Adrenal gland (tissue), 12 donors: Measurements from ENCODE around the gene RBKS. TPM values are rescaled to one million over a fixed set of nuclear protein-coding genes. Genes with fewer than 3 reads are reported as not detected.
"Not testable (repeated sequence)": the region's sequence is repeated elsewhere in the genome, so short reads cannot be mapped to it uniquely, and the experiment has no call there.

Source experiments
- DNase-seq, 7 donors: peaks; one replicate each; pipeline ENCODE4 v3.0.0-alpha.2; 2019 to 2020
- H3K27ac ChIP-seq, 5 donors: fragments of 200-600 bp; sonication (generic) in 4 of 5; 1 replicate in 3 of 5; 2 replicates in 2 of 5; pipeline versions ENCODE4 v1.5.1 to v1.8.0; 2016 to 2020; ENCODE audit warnings: mild to moderate bottlenecking in 1 of 5
- H3K27me3 ChIP-seq: fragments of 200-600 bp; 2 replicates; pipeline ENCODE4 v1.8.0; 2021
- H3K36me3 ChIP-seq, 2 donors: fragments of 200-600 bp; replicated peaks in 1 of 2; 1 replicate in 1 of 2; 2 replicates in 1 of 2; pipeline versions ENCODE4 v1.5.1 to v1.8.0; 2018 to 2022
- H3K4me1 ChIP-seq, 2 donors: fragments of 200-600 bp; replicated peaks in 1 of 2; 1 replicate in 1 of 2; 2 replicates in 1 of 2; pipeline versions ENCODE4 v1.5.1 to v1.8.0; 2018 to 2021
- H3K4me3 ChIP-seq, 4 donors: fragments of 200-600 bp; sonication (generic) in 3 of 4; one replicate each; pipeline ENCODE4 v1.5.1; 2016 to 2018
- H3K9me3 ChIP-seq, 3 donors: fragments of 200-600 bp; sonication (generic) in 1 of 3; replicated peaks in 1 of 3; 1 replicate in 2 of 3; 2 replicates in 1 of 3; pipeline versions ENCODE4 v1.5.1 to v1.8.0; 2016 to 2021
- POLR2A ChIP-seq, 2 donors: fragments of 450-650 bp; IDR thresholded peaks; one replicate each; pipeline ENCODE4 v1.6.1; 2017; ENCODE audit warnings: antibody characterized with exemption in 2 of 2, mild to moderate bottlenecking in 2 of 2, moderate library complexity in 1 of 2
- WGBS, 4 donors: extraction: QIAGEN DNeasy Blood & Tissue Kit in 2 of 4; methylation state at CpG; one replicate each; pipeline versions ENCODE4 v1.1.5 to v1.1.7; 2013 to 2017; 5-methylcytosine and 5-hydroxymethylcytosine counted together
- intact Hi-C, 2 donors: fragments of 100-400 bp; cut with DNase I; formaldehyde crosslinking; loops; one replicate each; pipeline versions ENCODE4 v1.14.1 to v1.15.0; 2022 to 2023
- polyA plus RNA-seq, 3 donors: library from polyadenylated mRNA; stranded (reverse); fragments of 200-250 nt in 2 of 3; fragments of 350-450 nt in 1 of 3; fragmentation: Illumina TruSeq in 1 of 3; extraction: RNeasy Lipid Tissue Mini Kit (QIAGEN cat#74804) in 1 of 3; gene quantifications; one replicate each; pipeline ENCODE4 v1.2.3, GENCODE V29; 2013 to 2014
- total RNA-seq, 9 donors: library from RNA; depleted of rRNA in 4 of 9; stranded (reverse); fragments of >200 nt in 4 of 9; fragments of 120-200 nt in 1 of 9; fragmentation: NEBNext Ultra II Directional in 1 of 9; extraction: Animal tissue kit (Norgen Biotek cat#: 25700) in 1 of 9; gene quantifications; one replicate each; pipeline versions ENCODE4 v1.1.0 to v1.2.4, GENCODE V29; 2013 to 2023
- TF ChIP-seq, protein P1 (sequence below), 6 experiments: fragments of 450-650 bp in 4 of 6; fragments of 200-600 bp in 2 of 6; sonication (generic) in 1 of 6; IDR thresholded peaks; 1 replicate in 5 of 6; 2 replicates in 1 of 6; pipeline versions ENCODE4 v1.5.1 to v1.8.0; 2016 to 2021; ENCODE audit warnings: antibody characterized with exemption in 6 of 6, mild to moderate bottlenecking in 2 of 6, moderate library complexity in 1 of 6
- donor health status: healthy with polysubstance abuse.
- donor health status: Bipolar disorder and iron deficiency.
- donor health status: DM: yes; HTN: yes; CAD: no.
- donor health status: DM: no; HTN: no; CAD: no.
- donor health status: DM: no; HTN: no; CAD: no.
- donor health status: DM: yes; HTN: yes; CAD: no.

Gene RBKS
- total and polyA plus RNA-seq, 12 donors, result 9.1 to 54.4 (median 20.3) TPM

GRCh38 chr2:27771548-27772335, 118.4 kb downstream of the RBKS start, which contains the start of gene MRPL33:
Gene MRPL33, plus strand, starts transcription at chr2:27771719. Its CDS starts 59 bp downstream, at chr2:27771778.
- H3K27me3 ChIP-seq, result no peaks in the 10 kb centered on the region
- 0 to 2% (median 0%) methylated on average over 8 to 48 of the region's 48 CpGs for WGBS, 4 donors
- H3K27ac ChIP-seq, result peak within 1 kb of the TSS; percentile 70 to 95 (median 92)
- peak; percentile 81 to 82 for TF ChIP-seq POLR2A (IDR thresholded peaks at IDR 0.05)
- TF ChIP-seq, protein P1, sequence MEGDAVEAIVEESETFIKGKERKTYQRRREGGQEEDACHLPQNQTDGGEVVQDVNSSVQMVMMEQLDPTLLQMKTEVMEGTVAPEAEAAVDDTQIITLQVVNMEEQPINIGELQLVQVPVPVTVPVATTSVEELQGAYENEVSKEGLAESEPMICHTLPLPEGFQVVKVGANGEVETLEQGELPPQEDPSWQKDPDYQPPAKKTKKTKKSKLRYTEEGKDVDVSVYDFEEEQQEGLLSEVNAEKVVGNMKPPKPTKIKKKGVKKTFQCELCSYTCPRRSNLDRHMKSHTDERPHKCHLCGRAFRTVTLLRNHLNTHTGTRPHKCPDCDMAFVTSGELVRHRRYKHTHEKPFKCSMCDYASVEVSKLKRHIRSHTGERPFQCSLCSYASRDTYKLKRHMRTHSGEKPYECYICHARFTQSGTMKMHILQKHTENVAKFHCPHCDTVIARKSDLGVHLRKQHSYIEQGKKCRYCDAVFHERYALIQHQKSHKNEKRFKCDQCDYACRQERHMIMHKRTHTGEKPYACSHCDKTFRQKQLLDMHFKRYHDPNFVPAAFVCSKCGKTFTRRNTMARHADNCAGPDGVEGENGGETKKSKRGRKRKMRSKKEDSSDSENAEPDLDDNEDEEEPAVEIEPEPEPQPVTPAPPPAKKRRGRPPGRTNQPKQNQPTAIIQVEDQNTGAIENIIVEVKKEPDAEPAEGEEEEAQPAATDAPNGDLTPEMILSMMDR (IDR thresholded peaks at IDR 0.05), result no peak
- peaks cover 24 to 28% of the 10 kb centered on the region in 2 donors for H3K4me1 ChIP-seq
- H3K36me3 ChIP-seq, result peaks cover 0 to 11% of the 10 kb centered on the region in 2 donors
- DNase-seq, result peak; percentile 96 to 99 (median 98)
- H3K4me3 ChIP-seq, result peak within 1 kb of the TSS; percentile 49 to 90 (median 56)
- intact Hi-C loops, result loop anchor here (10.0 kb wide), 2 partner anchors 113 to 623 kb away; partner anchors contain the start of gene FOSL2 (in 1 of the 2)
- no peaks in the 10 kb centered on the region for H3K9me3 ChIP-seq

GRCh38 chr2:27771202-27771547, 119.0 kb downstream of the RBKS start:
- H3K4me3 ChIP-seq, result peak overlapping the region in 3 of 4 donors; percentile 49 to 90 (median 57)
- H3K4me1 ChIP-seq, result peaks cover 22 to 26% of the 10 kb centered on the region in 2 donors
- no peaks in the 10 kb centered on the region for H3K9me3 ChIP-seq
- intact Hi-C loops, result loop anchor here (10.0 kb wide), 2 partner anchors 114 to 624 kb away; partner anchors contain the start of gene FOSL2 (in 1 of the 2)
- peaks cover 0 to 11% of the 10 kb centered on the region in 2 donors for H3K36me3 ChIP-seq
- no peaks in the 10 kb centered on the region for H3K27me3 ChIP-seq
- H3K27ac ChIP-seq, result peak overlapping the region; percentile 70 to 95 (median 92)
- TF ChIP-seq, protein P1 (IDR thresholded peaks at IDR 0.05), result no peak
- TF ChIP-seq POLR2A (IDR thresholded peaks at IDR 0.05), result no peak
- WGBS, 4 donors, result 9 to 13% (median 11%) methylated on average over 13 of the region's 13 CpGs
- DNase-seq, result no peak

GRCh38 chr2:27766287-27766661, 123.9 kb downstream of the RBKS start:
- DNase-seq, result no peak
- H3K4me3 ChIP-seq, result peak overlapping the region in 1 of 4 donors; percentile 37
- 79 to 93% (median 89%) methylated on average over 2 of the region's 2 CpGs for WGBS, 4 donors
- intact Hi-C loops, result no loop called here
- no peaks in the 10 kb centered on the region for H3K27me3 ChIP-seq
- H3K4me1 ChIP-seq, result peaks cover 16 to 18% of the 10 kb centered on the region in 2 donors
- TF ChIP-seq, protein P1 (IDR thresholded peaks at IDR 0.05), result no peak
- TF ChIP-seq POLR2A (IDR thresholded peaks at IDR 0.05), result no peak
- H3K36me3 ChIP-seq, result no peaks in the 10 kb centered on the region
- no peaks in the 10 kb centered on the region for H3K9me3 ChIP-seq
- peak overlapping the region in 4 of 5 donors; percentile 45 to 81 (median 70) for H3K27ac ChIP-seq

GRCh38 chr2:27765621-27766286, 124.4 kb downstream of the RBKS start:
- Histone ChIP-seq H3K36me3 (no peaks in the 10 kb centered on the region), H3K4me1 (peaks cover 11 to 18% of the 10 kb centered on the region in 2 donors), H3K4me3 (peak overlapping the region in 1 of 4 donors; percentile 37), H3K9me3 (no peaks in the 10 kb centered on the region), H3K27me3 (no peaks in the 10 kb centered on the region), H3K27ac (peak overlapping the region in 4 of 5 donors; percentile 45 to 81 (median 70))
- WGBS, 4 donors, result 13 to 16% (median 16%) methylated on average over 28 to 29 of the region's 29 CpGs
- peak in 1 of 2 donors; percentile 36 for TF ChIP-seq POLR2A (IDR thresholded peaks at IDR 0.05)
- TF ChIP-seq, protein P1 (IDR thresholded peaks at IDR 0.05), result no peak
- DNase-seq, result peak; percentile 74 to 87 (median 84)
- intact Hi-C loops, result no loop called here

GRCh38 chr2:27764526-27764925, 125.7 kb downstream of the RBKS start:
- H3K27ac ChIP-seq, H3K36me3 ChIP-seq, H3K27me3 ChIP-seq, intact Hi-C loops, H3K4me3 ChIP-seq, H3K9me3 ChIP-seq: not testable (repeated sequence)
- peak in 1 of 7 donors; percentile 34 for DNase-seq
- WGBS, 4 donors, result 81 to 89% (median 87%) methylated on average over 3 of the region's 3 CpGs
- H3K4me1 ChIP-seq, result peaks cover 11 to 18% of the 10 kb centered on the region in 2 donors
